ENCODE measurements around the gene ZNF184. TPM values are rescaled to one million over a fixed set of nuclear protein-coding genes. Genes with fewer than 3 reads are reported as not detected.
A peak's percentile ranks its signal among the peaks of the same experiment; 100 is the strongest.

The ZNF184 gene
- total RNA-seq, 1 experiment from 2014 or later = 7.1 TPM

GRCh38 chr6:27472182-27472616 is 706 bp downstream of the ZNF184 start:
- ATAC-seq (peak; percentile 8), DNase-seq (ENCODE audit: low spot score) (peak; percentile 49)
- H3K27me3 Mint-ChIP-seq (ENCODE audit: low read depth) = no peaks in the 10 kb centered on the region
- peak overlapping the region; percentile 96 for H3K27ac Mint-ChIP-seq
- peaks cover 29% of the 10 kb centered on the region for H3K4me1 Mint-ChIP-seq
- ChIA-PET POLR2A (interaction anchor here (0.7 to 1.3 kb wide), 6 partner anchors 49 to 338 kb away, joined by 3 to 6 read pairs (median 4); partner anchors contain the start of gene ZNF391), CTCF (interaction anchor here (0.8 to 2.2 kb wide), 7 partner anchors 23 to 345 kb away, joined by 3 to 10 read pairs (median 4); no protein-coding TSS in a partner anchor)
- TF ChIP-seq TEAD1 (CRISPR knock-in tag; IDR thresholded peaks at IDR 0.05) (0 out of 2 replicates have a peak, but pooled peaks have one; percentile 9), ZNF263 (CRISPR knock-in tag; IDR thresholded peaks at IDR 0.05; ENCODE audit: low read depth) (no peak), CREM (CRISPR knock-in tag; IDR thresholded peaks at IDR 0.05) (0 out of 2 replicates have a peak, but pooled peaks have one; percentile 13), CBFB (CRISPR knock-in tag; IDR thresholded peaks at IDR 0.05; ENCODE audit: low read depth) (no peak), ZBTB21 (CRISPR knock-in tag; IDR thresholded peaks at IDR 0.05; ENCODE audit: borderline replicate concordance) (peak; percentile 96), MXD4 (CRISPR knock-in tag; IDR thresholded peaks at IDR 0.05; ENCODE audit: borderline replicate concordance) (no peak), FOXK1 (CRISPR knock-in tag; IDR thresholded peaks at IDR 0.05) (no peak)
- TF ChIP-seq, protein P1, sequence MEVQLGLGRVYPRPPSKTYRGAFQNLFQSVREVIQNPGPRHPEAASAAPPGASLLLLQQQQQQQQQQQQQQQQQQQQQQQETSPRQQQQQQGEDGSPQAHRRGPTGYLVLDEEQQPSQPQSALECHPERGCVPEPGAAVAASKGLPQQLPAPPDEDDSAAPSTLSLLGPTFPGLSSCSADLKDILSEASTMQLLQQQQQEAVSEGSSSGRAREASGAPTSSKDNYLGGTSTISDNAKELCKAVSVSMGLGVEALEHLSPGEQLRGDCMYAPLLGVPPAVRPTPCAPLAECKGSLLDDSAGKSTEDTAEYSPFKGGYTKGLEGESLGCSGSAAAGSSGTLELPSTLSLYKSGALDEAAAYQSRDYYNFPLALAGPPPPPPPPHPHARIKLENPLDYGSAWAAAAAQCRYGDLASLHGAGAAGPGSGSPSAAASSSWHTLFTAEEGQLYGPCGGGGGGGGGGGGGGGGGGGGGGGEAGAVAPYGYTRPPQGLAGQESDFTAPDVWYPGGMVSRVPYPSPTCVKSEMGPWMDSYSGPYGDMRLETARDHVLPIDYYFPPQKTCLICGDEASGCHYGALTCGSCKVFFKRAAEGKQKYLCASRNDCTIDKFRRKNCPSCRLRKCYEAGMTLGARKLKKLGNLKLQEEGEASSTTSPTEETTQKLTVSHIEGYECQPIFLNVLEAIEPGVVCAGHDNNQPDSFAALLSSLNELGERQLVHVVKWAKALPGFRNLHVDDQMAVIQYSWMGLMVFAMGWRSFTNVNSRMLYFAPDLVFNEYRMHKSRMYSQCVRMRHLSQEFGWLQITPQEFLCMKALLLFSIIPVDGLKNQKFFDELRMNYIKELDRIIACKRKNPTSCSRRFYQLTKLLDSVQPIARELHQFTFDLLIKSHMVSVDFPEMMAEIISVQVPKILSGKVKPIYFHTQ (CRISPR knock-in tag; IDR thresholded peaks at IDR 0.05) = no peak
- H3K9me3 Mint-ChIP-seq = no peaks in the 10 kb centered on the region
- H3K4me3 Mint-ChIP-seq = peak overlapping the region; percentile 88
- peaks cover 16% of the 10 kb centered on the region for H3K36me3 Mint-ChIP-seq

GRCh38 chr6:27471365-27472115 is 1.4 kb downstream of the ZNF184 start:
- POLR2A ChIA-PET = no interaction called here
- CTCF ChIA-PET = interaction anchor here (1.4 to 2.2 kb wide), 2 partner anchors 24 to 47 kb away, joined by 4 to 10 read pairs; no protein-coding TSS in a partner anchor
- peaks cover 20% of the 10 kb centered on the region for H3K36me3 Mint-ChIP-seq
- H3K9me3 Mint-ChIP-seq = no peaks in the 10 kb centered on the region
- no peak for DNase-seq (ENCODE audit: low spot score)
- peak overlapping the region; percentile 96 for H3K27ac Mint-ChIP-seq
- H3K4me3 Mint-ChIP-seq = peak overlapping the region; percentile 88
- ATAC-seq = no peak
- peaks cover 25% of the 10 kb centered on the region for H3K4me1 Mint-ChIP-seq
- H3K27me3 Mint-ChIP-seq (ENCODE audit: low read depth) = no peaks in the 10 kb centered on the region
- no peak for TF ChIP-seq EMX1 (CRISPR knock-in tag; IDR thresholded peaks at IDR 0.05)
- no peak for TF ChIP-seq FOXK1 (CRISPR knock-in tag; IDR thresholded peaks at IDR 0.05)
- no peak for TF ChIP-seq GTF2I (CRISPR knock-in tag; conservative IDR thresholded peaks at IDR 0.05)
- no peak for TF ChIP-seq ZMAT4 (CRISPR knock-in tag; IDR thresholded peaks at IDR 0.05)
- TF ChIP-seq SMAD3 (CRISPR knock-in tag; IDR thresholded peaks at IDR 0.05; ENCODE audit: borderline replicate concordance) = no peak
- no peak for TF ChIP-seq ATF1 (CRISPR knock-in tag; IDR thresholded peaks at IDR 0.05)
- no peak for TF ChIP-seq JAZF1 (CRISPR knock-in tag; IDR thresholded peaks at IDR 0.05)
- TF ChIP-seq, protein P1 (CRISPR knock-in tag; IDR thresholded peaks at IDR 0.05) = no peak
- no peak for TF ChIP-seq NFATC4 (CRISPR knock-in tag; IDR thresholded peaks at IDR 0.05)
- TF ChIP-seq NR3C1 (CRISPR knock-in tag; conservative IDR thresholded peaks at IDR 0.05; ENCODE audit: low read depth) = no peak
- TF ChIP-seq, protein P2, sequence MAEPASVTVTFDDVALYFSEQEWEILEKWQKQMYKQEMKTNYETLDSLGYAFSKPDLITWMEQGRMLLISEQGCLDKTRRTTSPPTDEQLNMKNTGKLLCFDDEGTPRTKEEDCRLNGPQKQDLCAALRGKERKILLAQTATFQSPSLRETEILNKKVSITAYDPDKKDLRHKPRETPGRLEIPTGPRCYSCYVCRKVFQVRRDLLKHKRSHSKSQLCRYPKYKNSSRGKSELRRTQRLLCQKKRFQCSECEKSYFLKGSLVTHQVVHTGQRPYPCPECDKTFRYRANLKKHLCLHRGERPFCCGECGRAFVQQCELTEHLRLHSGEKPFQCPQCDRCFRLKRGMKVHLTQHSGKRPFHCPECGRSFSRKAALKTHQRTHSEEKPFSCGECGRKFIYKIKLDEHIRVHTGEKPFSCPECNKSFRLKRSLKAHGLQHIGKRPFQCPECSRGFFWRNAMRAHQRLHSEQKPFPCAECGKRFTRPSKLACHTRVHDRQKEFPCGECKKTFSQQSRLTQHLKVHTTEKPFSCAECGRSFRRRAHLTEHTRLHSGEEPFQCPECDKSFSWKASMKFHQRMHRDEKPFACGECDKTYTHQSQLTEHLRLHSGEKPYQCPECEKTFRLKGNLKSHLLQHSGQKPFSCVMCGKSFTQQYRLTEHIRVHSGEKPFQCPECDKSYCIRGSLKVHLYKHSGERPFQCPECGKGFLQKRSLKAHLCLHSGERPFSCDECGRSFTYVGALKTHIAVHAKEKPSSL (CRISPR knock-in tag; conservative IDR thresholded peaks at IDR 0.05) = no peak
- no peak for TF ChIP-seq TEAD4 (CRISPR knock-in tag; IDR thresholded peaks at IDR 0.05)
- no peak for TF ChIP-seq ZNF671 (CRISPR knock-in tag; IDR thresholded peaks at IDR 0.05)
- TF ChIP-seq, protein P3, sequence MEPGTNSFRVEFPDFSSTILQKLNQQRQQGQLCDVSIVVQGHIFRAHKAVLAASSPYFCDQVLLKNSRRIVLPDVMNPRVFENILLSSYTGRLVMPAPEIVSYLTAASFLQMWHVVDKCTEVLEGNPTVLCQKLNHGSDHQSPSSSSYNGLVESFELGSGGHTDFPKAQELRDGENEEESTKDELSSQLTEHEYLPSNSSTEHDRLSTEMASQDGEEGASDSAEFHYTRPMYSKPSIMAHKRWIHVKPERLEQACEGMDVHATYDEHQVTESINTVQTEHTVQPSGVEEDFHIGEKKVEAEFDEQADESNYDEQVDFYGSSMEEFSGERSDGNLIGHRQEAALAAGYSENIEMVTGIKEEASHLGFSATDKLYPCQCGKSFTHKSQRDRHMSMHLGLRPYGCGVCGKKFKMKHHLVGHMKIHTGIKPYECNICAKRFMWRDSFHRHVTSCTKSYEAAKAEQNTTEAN (CRISPR knock-in tag; IDR thresholded peaks at IDR 0.05) = no peak
- no peak for TF ChIP-seq SP1 (CRISPR knock-in tag; conservative IDR thresholded peaks at IDR 0.05)
- TF ChIP-seq ATF2 (CRISPR knock-in tag; IDR thresholded peaks at IDR 0.05; ENCODE audit: borderline replicate concordance, low read depth) = no peak
